ENCODE measurements around the gene AKNA. TPM values are rescaled to one million over a fixed set of nuclear protein-coding genes. Genes with fewer than 3 reads are reported as not detected.
A peak's percentile ranks its signal among the peaks of the same experiment; 100 is the strongest.

The AKNA gene
- total RNA-seq, 5 donors from 2014 or later (not counting 1 experiment from before 2014, with no cell fraction given) = 382 to 462 (median 415) TPM

GRCh38 chr9:114390952-114391351 lies 3.2 kb upstream of the AKNA start:
- Histone ChIP-seq H3K27ac (ENCODE audit: low read length) (peak overlapping the region; percentile 93), H3K36me3 (ENCODE audit: control insufficient read depth in 2 of 2, extremely low read depth in 1 of 2, insufficient read depth in 1 of 2, low read length in 1 of 2) (peaks cover 0 to 16% of the 10 kb centered on the region in 2 donors), H3K27me3 (replicated peaks in 1 of 2; ENCODE audit: control insufficient read depth in 2 of 2, extremely low read depth in 1 of 2, insufficient read depth in 2 of 2, low read length in 1 of 2) (no peaks in the 10 kb centered on the region), H3K9me3 (no peaks in the 10 kb centered on the region), H3K4me3 (ENCODE audit: control insufficient read depth in 1 of 2, extremely low read depth in 1 of 2, low read length in 1 of 2) (no peak overlapping the region), H3K4me1 (ENCODE audit: control insufficient read depth in 1 of 2, extremely low read depth in 1 of 2, insufficient read depth in 2 of 2, low read length in 2 of 2) (peaks cover 53 to 79% of the 10 kb centered on the region in 2 experiments)
- H3K36me3 Mint-ChIP-seq = peaks cover 41% of the 10 kb centered on the region
- ATAC-seq (replicated peaks in 1 of 4) = no peak
- no peaks in the 10 kb centered on the region for H3K9me3 Mint-ChIP-seq
- H3K27me3 Mint-ChIP-seq = no peaks in the 10 kb centered on the region
- DNase-seq = no peak
- POLR2A ChIA-PET = interaction anchor here in 1 of 2 donors (0.5 to 0.8 kb wide), 2 partner anchors 23 to 199 kb away, joined by 3 to 4 read pairs; no protein-coding TSS in a partner anchor
- H3K4me1 Mint-ChIP-seq = peaks cover 75 to 91% (median 77%) of the 10 kb centered on the region in 3 donors
- CTCF ChIA-PET = interaction anchor here in 1 of 2 donors (0.5 to 1.2 kb wide), 2 partner anchors 26 to 234 kb away, joined by 3 to 4 read pairs; no protein-coding TSS in a partner anchor
- 76% methylated on average over 2 of the region's 2 CpGs for WGBS (ENCODE audit: insufficient coverage)
- H3K27ac Mint-ChIP-seq = peak overlapping the region; percentile 99
- H3K4me3 Mint-ChIP-seq = peak overlapping the region in 2 of 3 donors; percentile 96 to 100

GRCh38 chr9:114389612-114390368 lies 2.0 kb upstream of the AKNA start:
- H3K9me3 ChIP-seq = no peaks in the 10 kb centered on the region
- Mint-ChIP-seq H3K9me3 (no peaks in the 10 kb centered on the region), H3K4me3 (peak overlapping the region; percentile 95 to 100 (median 96)), H3K27me3 (no peaks in the 10 kb centered on the region), H3K36me3 (peaks cover 39% of the 10 kb centered on the region), H3K4me1 (peaks cover 70 to 91% (median 72%) of the 10 kb centered on the region in 3 donors), H3K27ac (peak overlapping the region; percentile 99)
- peaks cover 45 to 78% of the 10 kb centered on the region in 2 experiments for H3K4me1 ChIP-seq (ENCODE audit: control insufficient read depth in 1 of 2, extremely low read depth in 1 of 2, insufficient read depth in 2 of 2, low read length in 2 of 2)
- peak in 1 of 35 experiments; percentile 14 for DNase-seq
- H3K4me3 ChIP-seq (ENCODE audit: control insufficient read depth in 1 of 2, extremely low read depth in 1 of 2, low read length in 1 of 2) = peak overlapping the region; percentile 15 to 93
- ATAC-seq (replicated peaks in 1 of 4) = no peak
- H3K36me3 ChIP-seq (ENCODE audit: control insufficient read depth in 2 of 2, extremely low read depth in 1 of 2, insufficient read depth in 1 of 2, low read length in 1 of 2) = peaks cover 0 to 19% of the 10 kb centered on the region in 2 donors
- peak overlapping the region; percentile 93 for H3K27ac ChIP-seq (ENCODE audit: low read length)
- 50% methylated on average over 3 of the region's 7 CpGs for WGBS (ENCODE audit: insufficient coverage)
- H3K27me3 ChIP-seq (replicated peaks in 1 of 2; ENCODE audit: control insufficient read depth in 2 of 2, extremely low read depth in 1 of 2, insufficient read depth in 2 of 2, low read length in 1 of 2) = no peaks in the 10 kb centered on the region
- ChIA-PET POLR2A (no interaction called here), CTCF (interaction anchor here (0.6 to 3.0 kb wide), 5 partner anchors 9 to 32 kb away, joined by 3 to 25 read pairs (median 4); no protein-coding TSS in a partner anchor)

- Mint-ChIP-seq H3K27ac (peak overlapping the region; percentile 99), H3K4me3 (peak overlapping the region; percentile 95 to 100 (median 96)), H3K4me1 (peaks cover 68 to 91% (median 73%) of the 10 kb centered on the region in 3 donors), H3K27me3 (no peaks in the 10 kb centered on the region), H3K9me3 (no peaks in the 10 kb centered on the region), H3K36me3 (peaks cover 41% of the 10 kb centered on the region)
- Histone ChIP-seq H3K4me3 (ENCODE audit: control insufficient read depth in 1 of 2, extremely low read depth in 1 of 2, low read length in 1 of 2) (peak overlapping the region; percentile 93 to 97), H3K27ac (ENCODE audit: low read length) (peak overlapping the region; percentile 93), H3K36me3 (ENCODE audit: control insufficient read depth in 2 of 2, extremely low read depth in 1 of 2, insufficient read depth in 1 of 2, low read length in 1 of 2) (peaks cover 0 to 28% of the 10 kb centered on the region in 2 donors), H3K9me3 (no peaks in the 10 kb centered on the region), H3K27me3 (replicated peaks in 1 of 2; ENCODE audit: control insufficient read depth in 2 of 2, extremely low read depth in 1 of 2, insufficient read depth in 2 of 2, low read length in 1 of 2) (no peaks in the 10 kb centered on the region), H3K4me1 (ENCODE audit: control insufficient read depth in 1 of 2, extremely low read depth in 1 of 2, insufficient read depth in 2 of 2, low read length in 2 of 2) (peaks cover 48 to 77% of the 10 kb centered on the region in 2 experiments)
- POLR2A ChIA-PET = interaction anchor here in 1 of 2 donors (1.2 to 4.7 kb wide), 2 partner anchors 8 to 202 kb away, joined by 3 to 42 read pairs; no protein-coding TSS in a partner anchor
- CTCF ChIA-PET = interaction anchor here (0.6 to 3.0 kb wide), 6 partner anchors 8 to 541 kb away, joined by 3 to 25 read pairs (median 4); no protein-coding TSS in a partner anchor
- DNase-seq = no peak
- WGBS (ENCODE audit: insufficient coverage) = 13% methylated on average over 6 of the region's 9 CpGs
- ATAC-seq (replicated peaks in 1 of 4) = no peak
These were observed 1.1 kb upstream of the AKNA start for GRCh38 chr9:114388764-114389375.

- peaks cover 0 to 33% of the 10 kb centered on the region in 2 donors for H3K36me3 ChIP-seq (ENCODE audit: control insufficient read depth in 2 of 2, extremely low read depth in 1 of 2, insufficient read depth in 1 of 2, low read length in 1 of 2)
- H3K36me3 Mint-ChIP-seq = peaks cover 42% of the 10 kb centered on the region
- 10% methylated on average over 4 of the region's 9 CpGs for WGBS (ENCODE audit: insufficient coverage)
These were observed 538 bp upstream of the AKNA start for GRCh38 chr9:114388357-114388682.

GRCh38 chr9:114386886-114387679 lies 699 bp downstream of the AKNA start:
- H3K9me3 ChIP-seq = no peaks in the 10 kb centered on the region
- peak overlapping the region; percentile 93 for H3K27ac ChIP-seq (ENCODE audit: low read length)
- H3K27ac Mint-ChIP-seq = peak overlapping the region; percentile 99
- no peaks in the 10 kb centered on the region for H3K9me3 Mint-ChIP-seq
- H3K4me3 ChIP-seq (ENCODE audit: control insufficient read depth in 1 of 2, extremely low read depth in 1 of 2, low read length in 1 of 2) = peak overlapping the region; percentile 93 to 97
- peaks cover 0 to 40% of the 10 kb centered on the region in 2 donors for H3K36me3 ChIP-seq (ENCODE audit: control insufficient read depth in 2 of 2, extremely low read depth in 1 of 2, insufficient read depth in 1 of 2, low read length in 1 of 2)
- CTCF ChIA-PET = interaction anchor here (1.0 to 5.1 kb wide), 7 partner anchors 8 to 33 kb away, joined by 3 to 40 read pairs (median 8); no protein-coding TSS in a partner anchor
- H3K4me3 Mint-ChIP-seq = peak overlapping the region; percentile 95 to 100 (median 96)
- POLR2A ChIA-PET = interaction anchor here (0.7 to 5.1 kb wide), 12 partner anchors 10 to 204 kb away, joined by 3 to 42 read pairs (median 6); partner anchors contain the start of gene ATP6V1G1 (in 1 of the 2)
- H3K27me3 Mint-ChIP-seq = no peaks in the 10 kb centered on the region
- peaks cover 71 to 91% (median 73%) of the 10 kb centered on the region in 3 donors for H3K4me1 Mint-ChIP-seq
- DNase-seq (peak in 5 of 35 experiments; percentile 19 to 39 (median 22)), ATAC-seq (replicated peaks in 1 of 4) (no peak)
- peaks cover 53 to 78% of the 10 kb centered on the region in 2 experiments for H3K4me1 ChIP-seq (ENCODE audit: control insufficient read depth in 1 of 2, extremely low read depth in 1 of 2, insufficient read depth in 2 of 2, low read length in 2 of 2)
- no peaks in the 10 kb centered on the region for H3K27me3 ChIP-seq (replicated peaks in 1 of 2; ENCODE audit: control insufficient read depth in 2 of 2, extremely low read depth in 1 of 2, insufficient read depth in 2 of 2, low read length in 1 of 2)
- under 1% methylated on average over 16 of the region's 18 CpGs for WGBS (ENCODE audit: insufficient coverage)
- H3K36me3 Mint-ChIP-seq = peaks cover 47% of the 10 kb centered on the region

More at GRCh38 chr9:114388357-114388682, 538 bp upstream of the AKNA start:
- peaks cover 70 to 91% (median 73%) of the 10 kb centered on the region in 3 donors for H3K4me1 Mint-ChIP-seq
- POLR2A ChIA-PET = interaction anchor here (1.0 to 4.7 kb wide), 7 partner anchors 8 to 203 kb away, joined by 3 to 42 read pairs (median 6); no protein-coding TSS in a partner anchor
- no peaks in the 10 kb centered on the region for H3K27me3 Mint-ChIP-seq
- no peaks in the 10 kb centered on the region for H3K9me3 ChIP-seq
- H3K4me1 ChIP-seq (ENCODE audit: control insufficient read depth in 1 of 2, extremely low read depth in 1 of 2, insufficient read depth in 2 of 2, low read length in 2 of 2) = peaks cover 53 to 77% of the 10 kb centered on the region in 2 experiments
- CTCF ChIA-PET = interaction anchor here in 1 of 2 donors (0.6 to 5.1 kb wide), 6 partner anchors 9 to 541 kb away, joined by 3 to 40 read pairs (median 6); no protein-coding TSS in a partner anchor
- H3K4me3 ChIP-seq (ENCODE audit: control insufficient read depth in 1 of 2, extremely low read depth in 1 of 2, low read length in 1 of 2) = peak overlapping the region; percentile 93 to 97
- peak overlapping the region; percentile 93 for H3K27ac ChIP-seq (ENCODE audit: low read length)
- H3K27me3 ChIP-seq (replicated peaks in 1 of 2; ENCODE audit: control insufficient read depth in 2 of 2, extremely low read depth in 1 of 2, insufficient read depth in 2 of 2, low read length in 1 of 2) = no peaks in the 10 kb centered on the region
- ATAC-seq (replicated peaks in 1 of 4) (peak in 1 of 4 experiments; percentile 9), DNase-seq (no peak)
- peak overlapping the region; percentile 99 for H3K27ac Mint-ChIP-seq
- peak overlapping the region; percentile 95 to 100 (median 96) for H3K4me3 Mint-ChIP-seq
- H3K9me3 Mint-ChIP-seq = no peaks in the 10 kb centered on the region

Measured in T-cell (primary cell).